Lower leg skin (tissue), 3 donors: ENCODE measurements around the gene CCDC39.

Experiments
- POLR2A ChIP-seq, 2 donors: fragments of 450-650 bp; IDR thresholded peaks; one replicate each; pipeline ENCODE4 v1.6.1; 2016 to 2017; ENCODE audit warnings: antibody characterized with exemption in 2 of 2, mild to moderate bottlenecking in 1 of 2, moderate library complexity in 1 of 2
- TF ChIP-seq, protein P1 (sequence below), 3 donors: fragments of 450-650 bp; IDR thresholded peaks; one replicate each; pipeline ENCODE4 v1.5.1; 2016; ENCODE audit warnings: antibody characterized with exemption in 3 of 3, mild to moderate bottlenecking in 3 of 3, moderate library complexity in 2 of 3

DNA sequence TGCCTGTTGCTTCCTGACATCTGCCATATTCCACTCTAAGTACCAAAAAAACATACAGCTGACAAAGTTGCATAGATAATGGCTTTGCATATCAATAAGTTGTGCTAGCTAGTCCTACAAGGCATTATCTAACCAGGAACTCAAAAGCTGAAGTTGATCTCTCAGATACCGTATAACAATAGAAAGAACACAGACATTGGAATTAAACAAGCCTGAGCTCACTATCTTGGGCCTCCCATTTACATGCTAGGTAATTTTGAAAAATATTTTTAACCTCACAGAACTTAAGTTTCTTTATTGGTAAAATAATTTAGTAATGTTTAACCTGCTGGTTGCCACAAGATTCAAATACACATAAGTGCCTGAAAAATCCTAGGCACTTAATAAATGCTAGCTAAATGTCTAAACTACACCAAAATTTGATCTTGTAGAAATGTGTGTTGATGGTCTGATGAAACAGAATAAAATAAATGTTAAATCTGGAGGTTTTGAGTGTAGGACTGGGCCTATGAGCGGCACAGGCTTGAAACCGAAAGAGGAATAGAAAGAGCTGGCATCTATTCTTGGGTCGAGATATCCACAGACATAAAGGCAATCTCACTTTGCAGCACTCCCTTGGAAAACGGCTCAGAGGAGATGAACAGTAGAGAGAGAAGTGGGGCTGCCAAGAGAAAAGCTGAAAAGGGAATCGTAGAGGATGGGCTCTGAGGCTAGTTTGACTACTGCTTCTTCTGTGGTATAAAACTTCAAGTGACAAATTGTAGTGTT lies 107.3 kb downstream of the CCDC39 start:
- TF ChIP-seq POLR2A (IDR thresholded peaks at IDR 0.05), result no peak
- TF ChIP-seq, protein P1, sequence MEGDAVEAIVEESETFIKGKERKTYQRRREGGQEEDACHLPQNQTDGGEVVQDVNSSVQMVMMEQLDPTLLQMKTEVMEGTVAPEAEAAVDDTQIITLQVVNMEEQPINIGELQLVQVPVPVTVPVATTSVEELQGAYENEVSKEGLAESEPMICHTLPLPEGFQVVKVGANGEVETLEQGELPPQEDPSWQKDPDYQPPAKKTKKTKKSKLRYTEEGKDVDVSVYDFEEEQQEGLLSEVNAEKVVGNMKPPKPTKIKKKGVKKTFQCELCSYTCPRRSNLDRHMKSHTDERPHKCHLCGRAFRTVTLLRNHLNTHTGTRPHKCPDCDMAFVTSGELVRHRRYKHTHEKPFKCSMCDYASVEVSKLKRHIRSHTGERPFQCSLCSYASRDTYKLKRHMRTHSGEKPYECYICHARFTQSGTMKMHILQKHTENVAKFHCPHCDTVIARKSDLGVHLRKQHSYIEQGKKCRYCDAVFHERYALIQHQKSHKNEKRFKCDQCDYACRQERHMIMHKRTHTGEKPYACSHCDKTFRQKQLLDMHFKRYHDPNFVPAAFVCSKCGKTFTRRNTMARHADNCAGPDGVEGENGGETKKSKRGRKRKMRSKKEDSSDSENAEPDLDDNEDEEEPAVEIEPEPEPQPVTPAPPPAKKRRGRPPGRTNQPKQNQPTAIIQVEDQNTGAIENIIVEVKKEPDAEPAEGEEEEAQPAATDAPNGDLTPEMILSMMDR (IDR thresholded peaks at IDR 0.05), result no peak
